Thoracic aorta (tissue), 2 donors: ENCODE results near the gene PMEL. TPM values are rescaled to one million over a fixed set of nuclear protein-coding genes. Genes with fewer than 3 reads are reported as not detected.
A peak's percentile ranks its signal among the peaks of the same experiment; 100 is the strongest.

Source experiments
- ATAC-seq: fragments of 150-250 bp; one replicate; pipeline ENCODE4 v1.8.0; 2017; ENCODE audit warnings: low read depth; ENCODE audit not compliant: insufficient number of reproducible peaks, low FRiP score
- DNase-seq: peaks from one replicate; pipeline ENCODE4 v3.0.0-alpha.2; 2020; ENCODE audit warnings: low spot score
- H3K27ac ChIP-seq, 2 donors: fragments of 200-600 bp; sonication (generic); 1 replicate in 1 of 2; 2 replicates in 1 of 2; pipeline ENCODE4 v1.5.1; 2016; ENCODE audit warnings: mild to moderate bottlenecking in 2 of 2, moderate library complexity in 2 of 2
- H3K27me3 ChIP-seq: fragments of 200-600 bp; sonication (generic); replicated peaks from 2 replicates; pipeline ENCODE4 v1.6.0; 2016; ENCODE audit warnings: mild to moderate bottlenecking; ENCODE audit not compliant: insufficient read depth
- H3K36me3 ChIP-seq: fragments of 200-600 bp; sonication (generic); one replicate; pipeline ENCODE4 v1.5.1; 2016
- H3K4me1 ChIP-seq, 2 donors: fragments of 200-600 bp; sonication (generic); 1 replicate in 1 of 2; 2 replicates in 1 of 2; pipeline versions ENCODE4 v1.5.1 to v1.6.0; 2016; ENCODE audit warnings: low read depth in 2 of 2, mild to moderate bottlenecking in 1 of 2; ENCODE audit not compliant: control insufficient read depth in 1 of 2
- H3K4me3 ChIP-seq: fragments of 200-600 bp; sonication (generic); 2 replicates; pipeline ENCODE4 v1.5.1; 2016; ENCODE audit warnings: mild to moderate bottlenecking
- H3K9me3 ChIP-seq: fragments of 200-600 bp; sonication (generic); 2 replicates; pipeline ENCODE4 v1.5.1; 2016
- total RNA-seq, 2 donors: library from RNA; depleted of rRNA; stranded (reverse); fragments of >200 nt; gene quantifications; one replicate each; pipeline versions ENCODE4 v1.1.0 to v1.2.3, GENCODE V29; 2016
- TF ChIP-seq, protein P1 (sequence below): fragments of 200-600 bp; sonication (generic); IDR thresholded peaks from one replicate; pipeline ENCODE4 v1.5.1; 2019; ENCODE audit warnings: antibody characterized with exemption

Gene PMEL
- total RNA-seq, 2 donors from 2014 or later, result 0.99 TPM; not detected in 1

DNA sequence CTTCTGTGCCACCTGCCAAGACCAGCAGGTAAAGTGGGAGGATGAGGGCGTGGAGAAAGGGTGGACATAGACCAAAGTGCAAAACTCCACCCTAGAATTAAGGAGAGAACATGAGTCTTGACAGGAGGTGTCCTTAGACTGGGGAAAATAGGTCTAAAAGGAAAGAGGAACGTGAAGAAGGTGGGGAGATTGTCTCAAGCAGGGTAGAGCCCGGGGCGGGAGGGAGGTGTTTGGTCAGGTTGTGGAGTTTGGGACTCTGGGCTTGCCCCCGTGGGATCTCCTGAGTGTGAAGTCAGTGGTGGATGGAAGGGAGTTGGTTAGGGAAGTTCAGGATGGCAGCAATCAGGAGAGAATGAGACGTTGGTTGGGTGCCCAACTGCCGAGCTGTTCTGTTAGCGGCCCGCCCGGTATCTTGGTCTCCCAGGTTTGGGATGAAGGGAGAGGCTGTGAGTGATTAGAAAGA is 34.5 kb downstream of the PMEL start:
- Histone ChIP-seq H3K27ac (peak overlapping the region; percentile 80 to 92), H3K4me3 (peak overlapping the region; percentile 80), H3K9me3 (no peaks in the 10 kb centered on the region), H3K4me1 (peaks cover 20 to 55% of the 10 kb centered on the region in 2 donors), H3K36me3 (no peaks in the 10 kb centered on the region), H3K27me3 (no peaks in the 10 kb centered on the region)
- DNase-seq, result no peak
- TF ChIP-seq, protein P1, sequence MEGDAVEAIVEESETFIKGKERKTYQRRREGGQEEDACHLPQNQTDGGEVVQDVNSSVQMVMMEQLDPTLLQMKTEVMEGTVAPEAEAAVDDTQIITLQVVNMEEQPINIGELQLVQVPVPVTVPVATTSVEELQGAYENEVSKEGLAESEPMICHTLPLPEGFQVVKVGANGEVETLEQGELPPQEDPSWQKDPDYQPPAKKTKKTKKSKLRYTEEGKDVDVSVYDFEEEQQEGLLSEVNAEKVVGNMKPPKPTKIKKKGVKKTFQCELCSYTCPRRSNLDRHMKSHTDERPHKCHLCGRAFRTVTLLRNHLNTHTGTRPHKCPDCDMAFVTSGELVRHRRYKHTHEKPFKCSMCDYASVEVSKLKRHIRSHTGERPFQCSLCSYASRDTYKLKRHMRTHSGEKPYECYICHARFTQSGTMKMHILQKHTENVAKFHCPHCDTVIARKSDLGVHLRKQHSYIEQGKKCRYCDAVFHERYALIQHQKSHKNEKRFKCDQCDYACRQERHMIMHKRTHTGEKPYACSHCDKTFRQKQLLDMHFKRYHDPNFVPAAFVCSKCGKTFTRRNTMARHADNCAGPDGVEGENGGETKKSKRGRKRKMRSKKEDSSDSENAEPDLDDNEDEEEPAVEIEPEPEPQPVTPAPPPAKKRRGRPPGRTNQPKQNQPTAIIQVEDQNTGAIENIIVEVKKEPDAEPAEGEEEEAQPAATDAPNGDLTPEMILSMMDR, result no peak
- no peak for ATAC-seq

DNA sequence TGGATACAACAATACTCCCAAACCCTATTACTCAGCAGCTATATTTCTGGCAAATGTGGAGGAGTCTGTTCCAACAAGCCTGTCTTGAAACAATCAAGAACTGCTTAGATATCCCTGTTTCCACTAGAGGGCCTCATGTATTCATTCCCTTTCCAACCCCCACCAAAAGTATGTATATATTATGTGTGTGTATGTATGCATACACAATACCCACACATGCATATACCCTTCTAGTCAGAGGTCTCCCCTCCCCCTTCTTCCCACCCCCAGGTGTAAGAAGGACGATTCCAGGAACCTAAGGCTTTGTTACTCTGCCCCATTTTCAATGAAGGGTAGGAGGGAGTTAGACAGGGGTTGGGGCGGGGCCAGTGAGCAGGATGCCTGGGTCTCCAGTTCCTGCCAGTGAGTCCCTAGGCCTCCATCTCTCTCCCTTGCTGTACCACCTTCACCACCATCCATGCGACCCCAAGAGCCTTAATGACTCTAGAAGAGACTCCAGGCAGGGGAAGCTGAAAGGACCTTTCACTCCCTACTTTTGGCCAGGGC is 35.0 kb downstream of the PMEL start, which contains the start of gene DGKA:
DGKA (plus strand) TSS at position 392 of the 546 bp plus-strand sequence. CDS start 5,342 bp downstream, outside the sequence.
- TF ChIP-seq, protein P1, result peak; percentile 53
- no peak for ATAC-seq

DNA sequence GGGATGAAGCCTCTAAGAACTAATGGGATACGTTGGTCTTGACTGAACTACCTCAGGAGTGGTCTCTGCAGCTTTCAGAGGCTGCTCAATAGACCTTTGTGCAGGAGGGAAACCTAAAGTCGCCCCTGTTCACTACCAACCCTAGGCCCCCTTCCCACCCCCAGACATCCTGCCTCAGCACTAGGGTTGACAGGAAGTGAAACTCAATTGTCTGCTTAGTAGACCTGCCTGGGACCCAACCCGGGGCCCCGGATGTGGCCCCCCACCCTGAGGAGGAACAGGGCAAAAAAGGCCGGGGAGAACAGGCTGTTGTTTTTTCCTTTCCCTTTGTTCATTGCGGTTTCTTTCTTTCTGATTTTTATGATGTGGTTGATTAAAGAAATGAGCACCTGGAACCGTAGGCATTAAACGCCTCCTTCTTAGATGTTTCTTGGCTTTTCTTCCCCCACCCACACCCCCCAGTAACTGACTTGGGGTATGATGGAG is 36.5 kb downstream of the PMEL start:
- ATAC-seq, result no peak

More for the DNA sequence above, 35.0 kb downstream of the PMEL start, which contains the start of gene DGKA:
- Histone ChIP-seq H3K27me3 (no peaks in the 10 kb centered on the region), H3K4me3 (peak within 1 kb of the TSS; percentile 80), H3K4me1 (peaks cover 25 to 60% of the 10 kb centered on the region in 2 donors), H3K36me3 (no peaks in the 10 kb centered on the region), H3K27ac (peak within 1 kb of the TSS; percentile 80 to 92), H3K9me3 (no peaks in the 10 kb centered on the region)
- no peak for DNase-seq

DNA sequence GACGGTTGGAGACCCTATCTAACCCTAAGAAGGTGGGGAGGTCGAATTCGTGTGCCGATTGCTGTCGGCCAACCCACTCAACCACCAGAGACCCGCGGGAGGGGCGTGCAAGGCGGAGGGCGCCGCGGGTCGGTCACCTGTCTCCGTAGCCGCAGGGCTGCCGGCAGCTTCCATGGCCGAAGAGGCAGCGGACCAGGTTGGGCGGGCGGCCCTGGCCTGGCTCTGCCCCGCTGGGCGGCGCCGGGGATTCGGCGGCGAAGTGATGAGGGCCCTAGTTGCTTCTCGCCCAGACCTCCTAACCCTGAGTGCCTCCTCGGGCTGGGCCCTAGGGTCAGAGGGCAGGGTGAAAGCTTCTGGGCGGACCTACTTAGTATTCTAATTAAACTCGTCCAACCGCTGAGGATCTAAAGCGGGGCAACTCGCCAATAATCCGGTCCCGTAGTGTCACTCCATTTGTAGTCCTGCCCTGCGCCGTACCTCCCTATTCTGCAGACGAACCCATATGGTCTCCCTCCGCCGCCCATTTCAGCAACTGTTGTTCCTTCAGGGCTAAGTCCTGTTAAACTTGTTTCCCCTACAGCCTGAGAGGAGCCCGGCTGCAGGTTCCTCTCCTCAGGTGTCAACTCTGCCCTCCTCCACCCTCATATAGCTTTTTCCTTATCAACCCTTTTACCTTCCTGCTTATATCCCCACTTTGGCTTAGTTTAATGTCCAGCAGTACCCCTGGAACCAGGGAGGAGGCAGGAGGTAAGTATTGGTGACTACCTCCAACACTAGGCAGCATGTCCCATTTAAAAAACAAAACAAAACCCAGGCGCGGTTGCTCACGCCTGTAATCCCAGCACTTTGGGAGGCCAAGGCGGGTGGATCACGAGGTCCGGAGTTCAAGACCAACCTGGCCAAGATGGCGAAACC is 38.0 kb downstream of the PMEL start, which contains the start of gene PYM1:
PYM1 (minus strand) TSS at position 307 of the 915 bp plus-strand sequence; CDS start at position 174, 133 bp downstream.
- no peak for DNase-seq

More for the DNA sequence above, 36.5 kb downstream of the PMEL start:
- H3K4me3 ChIP-seq, result no peak overlapping the region
- no peaks in the 10 kb centered on the region for H3K9me3 ChIP-seq
- peaks cover 27 to 59% of the 10 kb centered on the region in 2 donors for H3K4me1 ChIP-seq
- H3K36me3 ChIP-seq, result no peaks in the 10 kb centered on the region
- TF ChIP-seq, protein P1, result no peak
- H3K27me3 ChIP-seq, result no peaks in the 10 kb centered on the region
- peak overlapping the region in 1 of 2 donors; percentile 93 for H3K27ac ChIP-seq
- no peak for DNase-seq

More for the DNA sequence above, 38.0 kb downstream of the PMEL start, which contains the start of gene PYM1:
- Histone ChIP-seq H3K27me3 (no peaks in the 10 kb centered on the region), H3K9me3 (no peaks in the 10 kb centered on the region), H3K27ac (peak within 1 kb of the TSS; percentile 84 to 93), H3K36me3 (no peaks in the 10 kb centered on the region), H3K4me1 (peaks cover 21 to 48% of the 10 kb centered on the region in 2 donors), H3K4me3 (peak within 1 kb of the TSS; percentile 81)
- ATAC-seq, result peak; percentile 23
- TF ChIP-seq, protein P1, result no peak
